DOHH2 (cell line): Measurements from ENCODE around the gene SRC.

ENCODE experiments used
- H3F3A ChIP-seq: fragments of 200-600 bp; sonication (generic), shearing (Covaris generic); 2 replicates; pipeline ENCODE4 v1.6.0; 2016; ENCODE audit warnings: antibody characterized with exemption, mild to moderate bottlenecking; ENCODE audit not compliant: control insufficient read depth, insufficient read depth
- H3K27ac ChIP-seq: fragments of 200-600 bp; sonication (generic); 2 replicates; pipeline ENCODE4 v1.5.1; 2014; ENCODE audit warnings: low read depth, mild to moderate bottlenecking, low read length, moderate library complexity
- H3K27me3 ChIP-seq: fragments of 200-600 bp; sonication (generic); 2 replicates; pipeline ENCODE4 v1.6.1; 2014; ENCODE audit warnings: mild to moderate bottlenecking, low read length, mixed read lengths; ENCODE audit not compliant: control insufficient read depth
- H3K36me3 ChIP-seq: fragments of 200-600 bp; sonication (generic); 2 replicates; pipeline ENCODE4 v1.6.1; 2014; ENCODE audit warnings: mild to moderate bottlenecking, low read length, moderate library complexity, mixed read lengths; ENCODE audit not compliant: control insufficient read depth
- H3K4me1 ChIP-seq: fragments of 200-600 bp; sonication (generic); 2 replicates; pipeline ENCODE4 v1.6.1; 2014; ENCODE audit warnings: mild to moderate bottlenecking, low read length, mixed read lengths; ENCODE audit not compliant: control insufficient read depth
- H3K4me2 ChIP-seq: fragments of 200-600 bp; sonication (generic); 2 replicates; pipeline ENCODE4 v1.6.0; 2014; ENCODE audit warnings: mild to moderate bottlenecking, low read length, moderate library complexity
- H3K4me3 ChIP-seq: fragments of 200-600 bp; sonication (generic); 2 replicates; pipeline ENCODE4 v1.5.1; 2014; ENCODE audit warnings: mild to moderate bottlenecking, low read length, mixed read lengths
- H3K79me2 ChIP-seq: fragments of 200-600 bp; sonication (generic); 2 replicates; pipeline ENCODE4 v1.6.1; 2014; ENCODE audit warnings: mild to moderate bottlenecking, low read length, mixed read lengths; ENCODE audit not compliant: control insufficient read depth
- H3K9me2 ChIP-seq: fragments of 200-600 bp; sonication (generic); replicated peaks from 2 replicates; pipeline ENCODE4 v1.6.1; 2014; ENCODE audit warnings: mild to moderate bottlenecking, low read length, mixed read lengths; ENCODE audit not compliant: control insufficient read depth
- H3K9me3 ChIP-seq: fragments of 200-600 bp; sonication (generic); 2 replicates; pipeline ENCODE4 v1.6.1; 2014; ENCODE audit warnings: antibody characterized with exemption, low read length, mixed read lengths; ENCODE audit not compliant: control insufficient read depth, insufficient read depth
- H4K20me1 ChIP-seq: fragments of 200-600 bp; sonication (generic); 2 replicates; pipeline ENCODE4 v1.6.0; 2014; ENCODE audit warnings: low read depth, mild to moderate bottlenecking, antibody characterized with exemption, low read length, moderate library complexity; ENCODE audit not compliant: control insufficient read depth, insufficient read depth
- CTCF ChIP-seq: fragments of 200-600 bp; sonication (generic); IDR thresholded peaks from one replicate; pipeline ENCODE4 v1.5.1; 2014; ENCODE audit warnings: antibody characterized with exemption, mild to moderate bottlenecking, low read depth, low read length; ENCODE audit not compliant: poor library complexity, severe bottlenecking
- EZH2phosphoT487 ChIP-seq: fragments of 200-600 bp; sonication (generic); IDR thresholded peaks from 2 replicates; pipeline ENCODE4 v1.6.1; 2017; ENCODE audit warnings: borderline replicate concordance, mild to moderate bottlenecking, antibody characterized with exemption, low read length, moderate library complexity, mixed read lengths

The SRC gene

DNA sequence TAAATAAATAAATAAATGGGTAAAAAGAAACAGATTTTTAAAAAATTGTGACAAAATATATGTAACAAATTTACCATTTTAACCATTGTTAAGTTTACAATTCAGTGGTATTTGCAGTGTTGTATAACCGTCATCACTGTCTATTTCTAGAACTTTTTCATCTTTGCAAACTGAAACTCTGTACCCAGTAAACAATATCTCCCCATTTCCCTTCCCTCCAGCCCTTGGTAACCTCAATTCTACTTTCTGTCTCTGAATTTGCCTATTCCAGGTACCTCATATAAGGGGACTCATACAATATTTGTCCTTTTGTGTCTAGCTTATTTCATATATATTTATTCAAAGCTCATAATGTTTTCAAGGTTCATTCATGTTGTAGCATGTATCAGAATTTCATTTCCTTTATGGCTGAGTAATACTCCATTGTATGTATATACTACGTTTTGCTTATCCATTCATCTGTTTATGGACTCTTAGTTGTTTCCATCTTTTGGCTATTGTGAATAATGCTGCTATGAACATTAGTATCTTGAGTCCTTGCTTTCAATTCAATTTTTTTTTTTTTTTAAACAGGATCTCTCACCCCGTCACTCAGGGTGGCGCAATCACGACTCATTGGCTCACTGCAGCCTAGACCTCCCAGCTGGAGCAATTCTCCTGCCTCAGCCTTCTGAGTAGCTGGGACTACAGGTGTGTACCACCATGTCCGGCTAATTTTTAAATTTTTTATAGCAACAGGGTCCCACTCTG is 47.6 kb upstream of the SRC start:
- H3F3A ChIP-seq = no peaks in the 10 kb centered on the region
- H3K4me3 ChIP-seq = no peak overlapping the region
- H3K36me3 ChIP-seq = peaks cover 41% of the 10 kb centered on the region
- no peak for TF ChIP-seq CTCF
- TF ChIP-seq EZH2phosphoT487 = no peak
- H3K9me3 ChIP-seq = no peaks in the 10 kb centered on the region
- H3K79me2 ChIP-seq = peaks cover 51% of the 10 kb centered on the region
- H3K9me2 ChIP-seq = no peaks in the 10 kb centered on the region
- H3K4me2 ChIP-seq = no peak overlapping the region
- H3K27me3 ChIP-seq = no peaks in the 10 kb centered on the region
- H3K27ac ChIP-seq = no peak overlapping the region
- 0 out of 2 replicates have a peak, but pooled peaks cover 4% of the 10 kb centered on the region for H3K4me1 ChIP-seq
- H4K20me1 ChIP-seq = 0 out of 2 replicates have a peak, but pooled peaks cover 3% of the 10 kb centered on the region

- no peaks in the 10 kb centered on the region for H3K27me3 ChIP-seq
- H3K4me1 ChIP-seq = 0 out of 2 replicates have a peak, but pooled peaks cover 4% of the 10 kb centered on the region
- no peaks in the 10 kb centered on the region for H3K9me2 ChIP-seq
- peaks cover 36% of the 10 kb centered on the region for H3K79me2 ChIP-seq
- H4K20me1 ChIP-seq = 0 out of 2 replicates have a peak, but pooled peaks cover 6% of the 10 kb centered on the region
- no peak overlapping the region for H3K4me2 ChIP-seq
- no peak overlapping the region for H3K27ac ChIP-seq
- H3K9me3 ChIP-seq = no peaks in the 10 kb centered on the region
- TF ChIP-seq EZH2phosphoT487 (no peak), CTCF (no peak)
- H3K4me3 ChIP-seq = no peak overlapping the region
- no peaks in the 10 kb centered on the region for H3F3A ChIP-seq
- H3K36me3 ChIP-seq = peaks cover 45% of the 10 kb centered on the region
These were observed 46.0 kb upstream of the SRC start for GRCh38 chr20:37299718-37300528.

DNA sequence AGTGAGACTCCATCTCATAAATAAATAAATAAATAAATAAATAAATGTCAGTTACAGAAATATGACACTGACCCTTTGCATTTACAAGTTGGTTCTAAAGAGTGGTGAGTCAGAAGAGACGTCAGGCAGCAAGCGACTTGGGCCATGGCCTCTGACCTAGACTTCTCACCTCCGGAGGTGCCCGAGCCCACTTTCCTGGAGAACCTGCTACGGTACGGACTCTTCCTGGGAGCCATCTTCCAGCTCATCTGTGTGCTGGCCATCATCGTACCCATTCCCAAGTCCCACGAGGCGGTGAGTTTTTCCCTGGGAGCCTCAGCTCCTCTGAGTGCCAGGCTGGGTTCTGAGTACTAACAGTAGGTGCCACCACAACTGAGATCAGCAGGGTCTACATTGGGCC is 44.8 kb upstream of the SRC start:
- no peaks in the 10 kb centered on the region for H3K9me3 ChIP-seq
- no peaks in the 10 kb centered on the region for H3K9me2 ChIP-seq
- no peak overlapping the region for H3K4me2 ChIP-seq
- peaks cover 24% of the 10 kb centered on the region for H3K79me2 ChIP-seq
- H3K4me1 ChIP-seq = 0 out of 2 replicates have a peak, but pooled peaks cover 3% of the 10 kb centered on the region
- 0 out of 2 replicates have a peak, but pooled peaks cover 3% of the 10 kb centered on the region for H4K20me1 ChIP-seq
- H3F3A ChIP-seq = no peaks in the 10 kb centered on the region
- peaks cover 42% of the 10 kb centered on the region for H3K36me3 ChIP-seq
- no peaks in the 10 kb centered on the region for H3K27me3 ChIP-seq
- no peak overlapping the region for H3K4me3 ChIP-seq
- H3K27ac ChIP-seq = no peak overlapping the region
- TF ChIP-seq CTCF = no peak
- no peak for TF ChIP-seq EZH2phosphoT487
